ENCODE data around the gene GGACT.

GGACT gene

GRCh38 chr13:100510208-100510957, 78.2 kb downstream of the GGACT start:
- no peak for DNase-seq

DNA sequence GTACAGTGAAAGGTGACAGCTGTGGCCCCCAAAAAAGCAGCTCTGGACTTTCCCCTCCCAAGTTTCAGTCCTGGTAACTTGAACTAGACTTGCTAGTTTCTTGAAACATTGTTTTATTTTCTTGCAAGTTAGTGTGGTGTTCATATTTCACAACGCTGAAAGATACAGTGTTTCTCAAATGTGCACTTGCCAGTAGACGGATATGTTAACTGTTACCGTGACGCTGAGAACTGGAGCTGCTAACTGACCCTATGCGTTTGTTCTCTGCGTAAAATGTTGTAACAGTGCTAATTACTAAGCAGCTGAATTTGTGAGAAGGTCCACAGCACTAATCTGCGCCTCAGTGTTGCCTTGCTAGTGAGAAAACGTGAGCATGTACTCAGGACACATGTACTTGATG, 79.6 kb downstream of the GGACT start:
- no peak for DNase-seq

- DNase-seq, result no peak
Measured at GRCh38 chr13:100508455-100508854, 80.1 kb downstream of the GGACT start.

GRCh38 chr13:100506600-100507422, 81.8 kb downstream of the GGACT start:
- peak; percentile 9 for DNase-seq

DNA sequence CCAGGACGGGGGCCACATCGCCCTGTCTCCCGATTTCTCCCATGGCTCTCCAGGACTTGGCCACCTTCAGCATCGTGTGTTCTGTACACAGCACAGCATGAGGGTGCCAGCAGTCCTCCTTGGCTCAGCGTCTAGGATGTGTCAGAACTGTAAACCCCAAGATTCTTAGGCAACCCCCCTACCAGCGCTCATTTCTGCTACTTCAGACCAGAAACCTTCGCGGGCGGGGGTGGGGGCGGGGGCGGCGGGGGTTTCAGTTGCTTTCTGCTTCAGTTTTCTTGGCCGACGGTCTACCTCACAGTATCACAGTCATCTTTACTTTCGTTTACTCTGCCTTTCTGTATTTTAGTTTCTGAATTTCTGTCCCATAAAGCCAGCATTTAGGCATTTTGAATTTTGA, 82.4 kb downstream of the GGACT start:
- DNase-seq, result peak; percentile 10

DNA sequence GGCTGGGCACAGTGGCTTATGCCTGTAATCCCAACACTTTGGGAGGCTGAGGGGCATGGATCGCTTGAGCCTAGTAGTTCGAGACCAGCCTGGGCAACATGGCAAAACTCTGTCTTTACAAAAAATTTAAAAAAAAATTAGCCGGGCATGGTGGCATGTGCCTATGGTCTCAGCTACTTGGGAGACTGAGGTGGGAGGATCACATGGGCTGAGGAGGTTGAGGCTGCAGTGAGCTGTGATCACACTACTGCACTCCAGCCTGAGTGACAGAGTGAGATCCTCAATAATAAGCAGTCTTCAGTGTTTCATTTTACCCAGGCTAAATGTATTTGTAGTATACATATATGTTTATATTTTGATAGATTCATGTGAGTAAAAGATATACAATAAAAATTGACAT, 85.0 kb downstream of the GGACT start:
- no peak for DNase-seq

- no peak for DNase-seq
Measured at GRCh38 chr13:100502446-100502845, 86.1 kb downstream of the GGACT start.

DNA sequence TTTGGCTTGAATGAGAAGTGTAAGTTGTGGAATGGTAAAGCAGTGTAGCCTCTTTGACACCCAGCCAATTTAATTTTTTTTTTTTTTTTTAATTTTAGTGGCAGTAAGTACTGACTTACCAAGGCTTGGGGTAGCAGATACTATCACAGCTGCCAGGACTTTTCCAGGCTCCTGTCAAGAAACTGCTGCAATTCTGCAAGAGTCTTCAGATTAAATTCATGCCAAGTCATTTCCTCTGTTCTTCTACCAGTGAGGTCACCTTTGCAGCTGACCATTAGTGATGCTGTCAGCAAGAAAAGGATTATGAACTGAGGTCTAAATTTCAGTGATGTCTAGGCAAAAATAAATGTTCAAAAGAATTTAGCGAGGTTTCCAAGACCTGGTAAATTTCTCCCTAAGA, 91.2 kb downstream of the GGACT start:
- no peak for DNase-seq

- DNase-seq, result no peak
Measured at GRCh38 chr13:100495455-100495854, 93.1 kb downstream of the GGACT start.

GRCh38 chr13:100493418-100493817, 95.2 kb downstream of the GGACT start:
- no peak for DNase-seq

DNA sequence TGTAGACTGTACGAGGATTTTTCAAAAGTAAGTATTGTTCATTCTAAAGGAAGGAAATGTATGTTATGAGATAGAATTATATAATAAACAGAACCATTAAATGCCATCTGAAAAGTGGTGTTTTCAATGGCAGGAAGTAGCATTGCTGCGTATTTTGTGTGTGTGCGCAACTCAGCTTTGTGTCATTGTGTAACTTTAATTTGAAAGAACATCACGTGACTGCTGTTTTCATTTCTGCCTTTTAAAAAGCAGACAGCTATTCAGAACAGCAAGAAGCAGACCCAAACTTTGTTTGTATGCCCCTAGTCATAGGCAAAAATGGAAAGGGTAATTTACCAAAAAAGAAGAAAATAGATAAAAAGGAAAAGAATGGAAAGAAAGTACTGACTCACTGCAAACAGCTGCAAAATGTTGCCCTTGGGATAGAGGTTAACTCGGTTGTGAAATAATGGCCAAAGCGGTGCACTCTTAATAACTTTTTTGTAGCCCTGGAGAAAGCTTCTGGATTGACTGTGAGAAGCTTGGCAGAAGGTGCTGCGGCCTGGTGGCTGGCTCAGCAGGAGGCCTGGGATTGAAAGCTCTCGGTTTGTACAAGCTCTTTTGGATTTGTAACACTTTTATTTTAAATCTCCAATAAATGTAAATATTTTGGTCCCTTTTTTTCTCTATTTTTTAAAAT, 97.3 kb downstream of the GGACT start:
- no peak for DNase-seq

- DNase-seq, result no peak
Measured at GRCh38 chr13:100490692-100491091, 97.9 kb downstream of the GGACT start.

- no peak for DNase-seq
Measured at GRCh38 chr13:100485265-100485664, 103.3 kb downstream of the GGACT start.

- DNase-seq, result no peak
Measured at GRCh38 chr13:100484702-100485101, 103.9 kb downstream of the GGACT start.

GRCh38 chr13:100483841-100484381, 104.7 kb downstream of the GGACT start:
- DNase-seq, result no peak

- no peak for DNase-seq
Measured at GRCh38 chr13:100483139-100483538, 105.5 kb downstream of the GGACT start.

DNA sequence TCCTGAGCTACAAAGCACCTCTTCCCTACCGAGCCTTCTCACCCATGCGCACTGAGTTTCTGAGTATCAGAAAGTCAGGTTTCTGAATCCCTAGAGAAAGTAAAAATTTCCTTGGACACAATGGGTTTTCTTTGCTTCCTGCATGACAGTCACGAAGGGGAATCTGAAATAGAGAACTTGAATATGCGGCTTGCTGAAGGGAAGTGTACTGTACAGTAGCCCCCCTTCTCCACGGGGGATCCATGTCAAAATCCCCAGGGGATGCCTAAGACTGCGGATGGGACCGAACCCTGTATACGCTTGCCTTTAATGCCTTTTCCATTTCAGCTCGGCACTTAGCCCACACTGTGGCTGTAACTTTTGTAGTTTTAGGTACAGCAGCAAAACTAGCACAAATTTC, 107.9 kb downstream of the GGACT start:
- no peak for DNase-seq
